Cerebellar cortex (tissue), 1 donor: ENCODE measurements around the gene SDCCAG8.
"Not testable (repeated sequence)": the region's sequence is repeated elsewhere in the genome, so short reads cannot be mapped to it uniquely, and the experiment has no call there.

Experiments
- DNase-seq: peaks from one replicate; pipeline ENCODE4 v3.0.0-alpha.2; 2015; ENCODE audit warnings: low spot score

The SDCCAG8 gene

DNA sequence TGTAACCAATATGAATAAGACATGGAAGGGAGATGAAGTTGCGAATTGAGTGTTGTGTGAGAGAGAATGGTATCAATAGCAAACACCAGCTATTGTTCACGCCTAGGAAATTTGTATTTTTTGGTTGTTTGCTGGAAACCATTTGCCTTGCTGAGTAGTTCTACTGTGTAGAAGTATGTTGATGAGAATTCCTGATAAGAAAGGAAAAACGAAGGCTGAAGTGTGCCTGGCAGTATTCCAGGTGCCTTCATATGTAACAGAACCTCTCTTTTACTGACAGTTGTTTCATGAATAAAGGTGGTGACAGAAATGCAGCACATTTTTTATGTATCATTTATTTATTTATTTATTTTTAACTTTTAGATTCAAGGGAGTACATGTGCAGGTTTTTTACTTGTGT lies 79.5 kb downstream of the SDCCAG8 start:
- no peak for DNase-seq

DNA sequence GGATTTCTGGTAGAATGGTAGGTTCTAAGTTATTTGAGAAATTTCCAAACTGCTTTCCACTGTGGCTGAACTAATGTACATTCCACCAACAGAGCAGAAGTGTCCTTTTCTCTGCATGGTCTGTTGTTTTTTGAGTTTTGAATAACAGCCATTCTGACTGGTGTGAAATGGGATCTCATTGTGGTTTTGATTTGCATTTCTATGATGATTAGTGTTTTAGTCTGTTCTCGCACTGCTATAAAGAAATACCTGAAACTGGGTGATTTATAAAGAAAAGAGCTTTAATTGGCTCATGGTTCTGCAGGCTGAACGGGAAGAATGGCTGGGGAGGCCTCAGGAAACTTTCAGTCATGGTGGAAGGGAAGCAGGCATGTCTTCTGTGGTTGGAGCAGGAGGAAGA lies 80.3 kb downstream of the SDCCAG8 start:
- no peak for DNase-seq

DNA sequence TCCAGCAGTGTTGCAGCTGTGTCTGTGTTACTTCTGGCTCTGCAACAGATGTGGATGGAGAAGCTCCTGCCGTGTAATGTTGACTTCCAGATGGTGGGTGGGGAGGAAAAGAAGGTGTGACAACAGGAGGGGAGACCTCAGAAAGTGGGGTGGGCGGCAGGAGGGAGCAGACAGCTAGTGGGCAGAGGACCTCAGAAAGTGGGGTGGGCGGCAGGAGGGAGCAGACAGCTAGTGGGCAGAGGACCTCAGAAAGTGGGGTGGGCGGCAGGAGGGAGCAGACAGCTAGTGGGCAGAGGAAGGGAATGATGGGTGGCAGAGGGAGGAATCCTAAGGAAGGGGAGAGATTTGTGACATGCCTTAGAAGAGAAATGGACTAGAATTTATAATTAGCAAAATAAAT lies 83.0 kb downstream of the SDCCAG8 start:
- not testable (repeated sequence) for DNase-seq

DNA sequence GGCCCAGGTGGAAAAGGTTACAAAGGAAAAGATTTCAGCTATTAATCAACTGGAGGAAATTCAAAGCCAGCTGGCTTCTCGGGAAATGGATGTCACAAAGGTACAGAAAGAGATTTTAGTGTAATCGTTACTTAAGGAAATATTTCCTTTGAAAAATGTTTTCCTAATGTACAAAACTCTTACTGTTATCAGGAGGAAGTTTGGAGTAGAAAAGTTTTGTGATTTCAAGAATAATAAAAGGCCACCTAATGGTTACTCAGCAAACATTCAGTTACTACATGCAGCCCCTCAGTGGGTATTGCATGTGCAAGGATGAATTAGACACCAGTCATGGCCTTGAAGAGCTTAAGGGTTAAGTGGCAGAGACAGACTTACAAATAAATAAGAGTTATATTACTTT lies 85.2 kb downstream of the SDCCAG8 start:
- no peak for DNase-seq

DNA sequence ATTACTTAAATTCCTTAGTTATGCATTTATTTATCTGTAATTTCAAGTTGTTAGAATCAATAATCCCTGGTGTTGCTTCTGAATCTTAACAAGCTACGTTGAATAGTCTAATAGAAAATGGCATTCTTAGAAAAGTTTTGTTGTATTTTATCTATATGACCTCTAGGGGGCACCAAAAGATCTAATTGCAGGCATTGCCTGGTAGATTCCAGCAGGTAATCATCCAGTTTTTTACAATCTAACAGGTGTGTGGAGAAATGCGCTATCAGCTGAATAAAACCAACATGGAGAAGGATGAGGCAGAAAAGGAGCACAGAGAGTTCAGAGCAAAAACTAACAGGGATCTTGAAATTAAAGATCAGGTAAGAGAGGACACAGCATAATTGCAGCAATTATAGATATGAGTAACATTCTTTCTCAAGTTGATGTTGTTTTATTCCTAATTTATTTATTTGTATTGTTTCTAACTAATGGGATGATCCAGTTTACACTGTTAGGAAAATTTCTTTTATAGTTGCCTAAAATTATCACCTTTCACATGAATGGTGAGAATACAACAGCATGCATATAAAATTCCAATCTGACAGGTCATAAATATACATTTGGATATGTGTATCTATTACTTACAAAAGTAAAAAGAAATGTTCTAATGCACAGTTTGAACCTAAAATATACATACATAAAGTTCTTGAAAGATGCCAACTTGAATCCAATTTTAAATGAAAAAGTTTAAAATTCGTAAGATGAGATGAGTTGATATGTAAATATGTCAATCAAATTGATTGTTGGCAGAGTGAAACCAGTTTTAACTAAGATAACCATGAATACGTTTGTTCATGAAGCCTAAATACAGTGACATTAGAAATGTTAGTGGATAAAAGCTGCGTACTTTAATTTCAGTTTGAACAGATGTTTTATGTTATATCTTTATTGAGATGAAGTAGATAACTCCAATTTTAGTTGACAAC lies 88.4 kb downstream of the SDCCAG8 start:
- peak; percentile 92 for DNase-seq

DNA sequence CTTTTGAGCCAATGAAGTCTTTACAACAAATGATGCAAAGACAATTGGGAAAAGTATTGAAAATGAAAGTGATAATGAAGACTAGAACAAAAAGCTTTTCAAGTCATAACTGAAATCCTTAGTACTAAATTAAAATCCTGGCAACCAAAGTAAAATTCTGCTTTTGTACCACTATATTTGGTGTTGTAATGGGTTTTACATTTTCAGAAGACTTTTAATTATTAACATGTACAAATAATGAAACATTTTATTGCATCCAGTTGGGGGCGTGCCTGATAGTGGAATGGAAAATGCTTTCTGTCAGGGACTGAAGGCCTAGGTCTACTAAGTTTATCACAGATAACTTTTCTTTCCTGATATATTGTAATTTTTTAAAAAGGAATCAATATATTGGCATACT lies 89.4 kb downstream of the SDCCAG8 start:
- peak; percentile 85 for DNase-seq

DNA sequence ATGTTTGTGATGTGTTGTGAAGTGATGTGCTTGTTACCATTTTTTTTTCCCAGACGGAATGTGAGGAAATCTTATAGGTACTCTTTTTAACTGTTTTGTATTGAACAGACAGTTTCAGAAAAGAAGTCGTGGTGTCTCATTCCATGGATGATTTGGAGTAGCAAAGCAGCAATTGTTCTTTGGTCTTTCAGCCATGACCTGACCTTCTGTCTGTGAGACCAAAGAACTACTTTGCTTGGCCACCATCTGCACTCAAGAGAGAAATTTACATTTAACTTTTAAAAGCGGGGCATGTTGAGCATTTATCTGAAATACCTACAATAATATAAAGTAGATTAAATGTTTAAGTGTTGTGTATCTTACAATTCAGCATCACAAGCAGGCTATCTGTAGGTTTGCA lies 90.2 kb downstream of the SDCCAG8 start:
- DNase-seq = no peak

DNA sequence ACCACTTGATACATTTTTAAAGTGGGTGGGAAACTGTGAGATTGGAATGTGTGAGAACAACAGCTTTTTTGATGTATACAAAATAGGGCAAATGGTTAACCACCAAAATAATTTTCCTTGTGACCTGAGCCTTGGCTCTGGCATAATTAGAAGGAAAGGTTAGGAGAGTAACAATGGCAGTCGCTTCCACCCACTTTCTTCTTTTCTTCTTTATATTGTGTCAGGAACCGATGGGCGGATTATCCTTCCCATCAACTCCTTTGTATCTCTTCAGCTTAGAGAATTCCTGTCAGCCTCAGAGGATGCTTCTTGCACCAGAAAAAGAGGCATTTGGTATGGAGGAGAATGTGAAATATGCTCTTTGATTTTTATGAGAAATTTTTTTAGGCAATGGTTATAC lies 90.6 kb downstream of the SDCCAG8 start:
- no peak for DNase-seq

DNA sequence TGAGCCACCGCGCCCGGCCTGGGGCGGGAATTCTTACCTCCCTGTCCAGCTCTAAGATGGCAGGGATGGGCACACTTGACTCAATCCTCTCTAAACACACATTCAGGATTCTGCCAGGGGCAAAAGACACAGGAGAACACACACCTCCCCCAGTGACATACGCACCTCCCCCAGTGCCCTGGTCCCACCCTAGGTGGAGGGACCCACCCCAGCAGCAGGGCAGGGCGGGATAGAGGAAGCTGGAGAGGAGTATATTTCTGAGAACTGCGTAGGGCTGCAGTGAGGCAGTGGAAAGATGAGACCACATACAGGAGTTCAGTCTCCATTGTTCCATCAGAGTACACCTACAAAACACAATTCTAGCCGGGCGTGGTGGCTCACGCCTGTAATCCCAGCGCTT lies 92.5 kb downstream of the SDCCAG8 start:
- DNase-seq = no peak

DNA sequence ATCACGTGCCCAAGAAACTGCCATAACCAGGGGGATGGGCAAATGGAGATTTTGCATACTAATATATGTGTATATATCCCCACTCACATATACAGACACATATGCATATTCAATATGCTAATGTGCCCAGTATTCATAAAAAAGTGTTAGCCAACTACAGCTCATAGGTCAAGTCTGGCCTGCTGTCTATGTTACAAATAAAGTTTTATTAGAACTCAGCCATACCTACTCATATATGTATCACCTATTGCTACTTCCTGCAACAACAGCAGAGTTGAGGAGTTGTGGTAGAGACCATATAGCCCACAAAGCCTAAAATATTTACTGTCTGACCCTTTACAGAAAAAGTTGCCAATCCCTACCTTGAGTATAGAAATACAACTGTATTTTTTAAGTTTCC lies 93.3 kb downstream of the SDCCAG8 start:
- DNase-seq = no peak

DNA sequence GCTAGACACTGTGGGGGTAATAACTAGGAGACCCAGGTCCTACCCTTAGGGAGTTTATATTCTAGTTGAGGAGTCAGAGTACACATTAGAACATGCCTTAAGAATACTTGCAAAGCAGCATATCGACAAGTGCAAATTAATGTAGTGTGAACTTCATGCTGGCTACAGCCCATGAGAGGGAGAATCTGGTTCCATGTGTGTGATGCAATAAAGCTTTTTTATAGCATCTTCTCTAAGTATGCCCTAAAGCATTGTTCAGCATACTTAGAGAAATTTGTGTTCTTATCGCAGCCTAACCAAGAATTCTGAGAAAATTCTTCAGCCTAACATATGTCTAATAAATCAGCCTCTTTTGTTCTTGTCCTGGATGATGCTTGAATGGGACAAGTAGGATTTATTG lies 95.5 kb downstream of the SDCCAG8 start:
- no peak for DNase-seq

DNA sequence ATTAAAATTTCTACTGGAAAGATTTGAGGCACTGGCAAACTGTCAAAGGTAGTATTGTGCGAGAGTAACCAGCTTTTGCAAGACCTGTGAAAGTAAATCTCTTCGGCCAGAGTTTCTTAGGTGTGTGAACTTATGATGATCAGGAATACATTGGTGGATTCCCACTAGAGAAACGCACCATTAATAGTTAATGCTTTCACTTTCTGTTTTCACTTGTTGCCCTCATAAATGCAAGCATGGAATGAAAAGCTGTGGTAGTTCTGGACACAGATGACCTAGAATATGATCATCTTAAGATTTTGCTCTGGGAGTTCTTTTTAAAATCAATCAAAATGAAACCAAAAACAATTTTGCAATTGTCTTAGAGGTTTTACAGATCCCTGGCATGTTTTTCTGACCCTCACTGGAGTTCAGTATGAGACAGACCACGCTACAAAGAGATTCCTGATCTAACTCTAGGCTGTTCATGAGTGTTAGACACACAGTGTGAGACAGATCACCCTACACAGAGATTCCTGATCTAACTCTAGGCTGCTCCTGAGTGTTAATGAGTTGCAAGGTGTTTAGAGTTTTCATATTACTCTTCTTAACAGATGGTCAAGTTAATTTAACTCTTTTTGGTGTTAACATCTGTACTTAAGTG lies 98.8 kb downstream of the SDCCAG8 start:
- peak; percentile 42 for DNase-seq

DNA sequence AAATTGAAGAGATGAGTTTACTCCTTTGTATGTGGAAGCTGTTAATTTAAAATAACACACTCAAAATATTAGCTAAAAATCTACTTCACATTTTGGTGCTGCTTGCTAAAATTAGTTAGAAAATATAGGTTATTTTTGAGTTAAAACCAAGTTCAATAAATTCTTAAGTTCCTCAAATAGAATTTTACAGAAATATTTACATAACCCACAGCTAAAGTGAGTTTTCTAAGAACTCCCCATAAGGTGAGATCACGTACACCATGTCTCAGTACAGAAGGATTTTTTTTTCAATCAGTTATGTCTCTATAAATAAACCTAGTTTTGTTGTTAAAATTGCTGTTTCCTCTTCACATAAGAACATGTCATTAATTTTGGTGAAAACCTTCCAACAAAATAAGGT lies 108.0 kb downstream of the SDCCAG8 start:
- DNase-seq = no peak

DNA sequence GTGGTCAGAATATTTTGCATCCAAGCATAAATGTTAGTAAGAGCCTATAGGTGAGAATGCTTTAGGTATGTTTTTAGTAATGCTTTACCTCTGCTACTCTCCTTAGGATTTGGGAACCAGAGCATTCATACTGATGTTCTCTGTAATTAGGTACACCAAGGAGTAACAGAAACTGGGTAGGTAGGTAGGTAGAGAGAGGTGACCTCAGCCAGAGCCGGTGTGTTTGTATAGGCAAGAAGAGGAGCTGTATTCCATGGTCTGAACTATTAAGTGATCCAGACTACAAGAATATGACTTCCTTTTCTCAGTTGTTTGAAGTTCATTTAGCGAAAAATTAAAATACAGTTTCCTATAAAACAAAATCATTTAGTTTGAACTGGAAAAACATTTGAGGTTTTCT lies 108.5 kb downstream of the SDCCAG8 start:
- peak; percentile 59 for DNase-seq

DNA sequence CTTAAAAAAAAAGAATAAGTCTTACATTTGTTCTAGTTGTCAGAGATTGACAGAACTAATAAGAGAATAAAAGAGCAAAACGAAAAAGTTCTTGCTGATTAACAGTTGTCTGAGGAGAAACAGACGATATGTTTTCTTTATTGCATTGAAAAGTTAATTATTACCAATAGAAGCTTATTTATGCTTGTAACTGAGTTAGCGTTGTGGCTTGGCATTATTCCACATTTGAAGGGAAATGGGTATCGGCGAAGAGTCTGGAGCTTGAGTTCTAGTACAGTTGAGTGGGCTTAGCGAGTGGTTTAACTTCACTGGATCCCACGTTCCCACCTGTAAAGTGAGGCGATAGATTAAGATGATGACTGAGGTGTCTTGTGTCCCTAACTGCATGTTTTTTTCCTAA lies 109.0 kb downstream of the SDCCAG8 start:
- DNase-seq = no peak

DNA sequence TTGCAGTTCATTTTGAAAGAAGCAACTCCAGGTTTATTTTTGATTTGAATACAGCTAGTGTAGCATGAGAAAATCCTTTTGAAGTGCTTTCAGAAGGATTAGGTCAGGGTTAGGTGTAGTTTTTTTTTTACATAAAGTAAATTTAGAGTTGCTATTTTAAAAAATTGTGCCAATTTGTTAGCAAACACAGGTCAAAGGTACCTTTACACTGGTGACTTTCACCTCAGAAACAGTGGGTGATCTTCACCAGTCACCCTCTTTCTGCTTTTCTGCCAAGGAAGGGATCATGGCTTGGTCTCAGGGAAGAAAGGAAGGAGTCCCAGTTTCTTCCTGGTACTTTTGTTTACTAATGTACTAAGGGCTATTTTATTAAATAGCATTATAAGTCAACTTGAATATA lies 111.5 kb downstream of the SDCCAG8 start:
- DNase-seq = no peak

DNA sequence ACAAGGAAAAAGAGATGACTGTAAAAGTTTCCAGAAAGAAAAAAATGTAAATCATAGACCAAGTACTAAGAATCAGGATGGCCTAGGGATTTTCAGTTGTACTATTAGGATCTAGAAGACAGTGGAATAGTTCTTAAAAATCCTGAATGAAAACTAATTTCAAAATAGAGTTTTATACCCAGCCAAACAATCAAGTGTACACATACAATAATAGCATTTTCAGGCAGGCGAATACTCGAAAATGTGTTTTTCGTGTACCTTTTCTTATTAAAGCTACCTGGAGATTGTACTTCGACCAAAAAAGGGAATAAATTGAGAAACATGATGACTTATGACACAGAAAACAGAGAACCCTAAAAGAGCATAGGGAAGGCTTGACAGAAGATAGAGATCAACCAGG lies 118.6 kb downstream of the SDCCAG8 start:
- DNase-seq = no peak

DNA sequence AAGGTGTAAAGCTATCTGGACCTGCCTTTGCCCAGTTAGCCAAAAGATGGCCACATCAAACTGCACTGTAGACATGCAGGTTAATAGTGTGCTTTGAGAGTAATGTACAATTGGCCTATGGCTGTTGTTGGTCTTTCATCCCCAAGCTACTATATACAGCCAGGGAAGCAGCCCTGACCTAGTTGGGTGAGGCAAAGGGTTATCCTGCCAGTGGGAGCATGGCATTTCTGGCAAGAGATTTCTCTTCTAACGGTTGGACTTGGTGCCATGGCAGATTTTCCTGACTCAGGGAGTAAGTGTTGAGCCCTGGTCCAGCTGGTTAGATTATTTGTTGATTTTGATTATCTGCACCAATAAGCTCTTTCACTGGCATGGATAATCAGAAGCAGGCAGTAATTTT lies 119.8 kb downstream of the SDCCAG8 start:
- peak; percentile 95 for DNase-seq

DNA sequence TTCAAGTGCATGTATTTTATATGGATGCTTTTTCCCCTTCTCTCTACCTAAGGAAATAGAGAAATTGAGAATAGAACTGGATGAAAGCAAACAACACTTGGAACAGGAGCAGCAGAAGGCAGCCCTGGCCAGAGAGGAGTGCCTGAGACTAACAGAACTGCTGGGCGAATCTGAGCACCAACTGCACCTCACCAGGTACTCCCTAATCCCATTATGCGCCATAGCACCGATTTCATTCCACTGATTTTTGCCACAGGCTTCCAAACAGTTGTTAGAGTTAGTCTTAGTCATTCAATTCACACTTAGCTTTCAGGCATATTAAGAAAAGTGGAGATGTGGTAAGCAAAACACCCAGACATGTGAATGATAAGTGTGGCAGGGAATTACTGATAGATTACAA lies 122.8 kb downstream of the SDCCAG8 start:
- DNase-seq = peak; percentile 94

DNA sequence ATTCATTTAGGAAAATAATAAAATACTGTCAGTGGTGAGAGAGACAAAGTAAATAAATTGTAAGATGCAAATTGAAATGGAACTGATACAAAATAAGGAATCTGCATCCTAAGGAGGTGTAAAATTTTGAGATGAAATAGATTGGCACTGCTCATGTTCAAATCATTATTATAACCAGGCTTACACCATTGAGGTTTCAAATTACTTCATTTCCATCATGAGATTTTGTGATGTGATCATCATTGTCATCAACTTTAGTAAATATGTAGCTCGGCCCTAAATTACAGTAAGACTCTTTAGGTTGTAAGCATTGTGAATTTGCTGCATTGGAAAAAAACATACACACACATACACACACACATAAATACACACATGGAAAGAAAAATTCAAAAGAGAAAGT lies 123.4 kb downstream of the SDCCAG8 start:
- DNase-seq = no peak

DNA sequence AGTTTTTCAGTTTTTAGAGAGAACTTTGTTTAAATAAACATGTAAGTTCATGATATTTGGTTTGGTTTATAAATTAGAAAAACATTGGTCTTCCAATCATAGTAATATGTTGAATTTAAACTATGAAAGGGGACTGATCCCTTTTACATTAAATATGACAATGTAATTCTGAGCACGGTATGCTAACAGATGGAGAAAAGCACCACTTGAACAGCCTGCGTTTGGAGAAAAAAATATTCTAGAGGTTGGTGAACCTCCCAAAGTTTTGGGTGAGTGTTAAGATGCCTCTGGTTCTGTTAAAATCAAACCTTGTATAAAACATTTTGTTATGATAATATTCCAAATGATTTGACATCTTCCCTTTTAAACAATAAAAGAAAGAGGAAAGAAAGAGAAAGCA lies 123.9 kb downstream of the SDCCAG8 start:
- DNase-seq = no peak

DNA sequence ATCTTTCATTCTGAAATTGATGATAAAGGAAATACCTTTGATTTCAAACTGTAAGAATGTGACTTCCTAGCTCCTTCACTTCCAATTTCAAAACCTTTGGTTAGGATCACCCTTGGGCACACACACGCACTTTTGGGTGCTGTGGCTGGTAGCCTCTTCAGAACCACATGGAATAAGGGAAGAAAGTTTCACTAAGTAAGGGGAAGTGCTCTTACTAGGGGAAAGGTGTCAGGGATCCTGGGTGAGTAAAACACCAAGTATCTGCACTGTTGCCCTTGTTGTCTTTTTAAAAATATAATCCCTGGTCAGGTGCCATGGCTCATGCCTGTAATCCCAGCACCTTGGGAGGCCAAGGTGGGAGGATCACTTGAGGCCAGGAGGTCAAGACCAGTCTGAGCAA lies 132.4 kb downstream of the SDCCAG8 start:
- DNase-seq = no peak

DNA sequence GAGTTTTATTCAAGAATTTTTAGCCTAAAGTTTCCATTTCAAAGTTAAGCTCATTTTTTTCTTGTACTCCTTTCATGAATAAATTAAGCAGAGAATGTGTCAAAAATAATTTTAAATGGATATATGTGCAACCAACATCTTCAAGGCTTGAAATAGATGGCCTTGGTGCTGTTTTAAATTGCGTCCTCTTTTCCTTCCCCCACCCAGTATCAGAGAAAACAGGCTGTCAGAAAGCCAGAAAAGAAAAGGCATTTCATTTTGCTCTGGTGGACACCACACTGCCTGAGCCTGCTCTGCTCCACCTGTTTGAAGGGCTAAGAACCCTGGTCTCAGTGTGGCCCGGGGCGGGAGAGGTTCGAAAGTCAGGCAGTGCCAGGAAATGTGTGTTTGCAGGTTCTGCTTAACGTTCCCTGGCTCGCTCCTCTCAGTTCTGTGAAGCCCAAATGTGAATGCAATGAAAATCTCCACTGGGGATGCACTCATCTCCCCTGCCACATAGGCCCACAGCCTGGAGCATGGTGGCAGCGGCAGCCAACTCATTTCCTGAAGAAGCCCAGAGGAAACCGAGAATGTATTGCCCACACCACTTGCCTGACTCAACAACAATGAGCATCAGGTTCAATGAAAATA lies 134.4 kb downstream of the SDCCAG8 start:
- DNase-seq = peak; percentile 54
